ENCODE data around the gene FAM25A.
"Not testable (repeated sequence)": the region's sequence is repeated elsewhere in the genome, so short reads cannot be mapped to it uniquely, and the experiment has no call there.

FAM25A gene

DNA sequence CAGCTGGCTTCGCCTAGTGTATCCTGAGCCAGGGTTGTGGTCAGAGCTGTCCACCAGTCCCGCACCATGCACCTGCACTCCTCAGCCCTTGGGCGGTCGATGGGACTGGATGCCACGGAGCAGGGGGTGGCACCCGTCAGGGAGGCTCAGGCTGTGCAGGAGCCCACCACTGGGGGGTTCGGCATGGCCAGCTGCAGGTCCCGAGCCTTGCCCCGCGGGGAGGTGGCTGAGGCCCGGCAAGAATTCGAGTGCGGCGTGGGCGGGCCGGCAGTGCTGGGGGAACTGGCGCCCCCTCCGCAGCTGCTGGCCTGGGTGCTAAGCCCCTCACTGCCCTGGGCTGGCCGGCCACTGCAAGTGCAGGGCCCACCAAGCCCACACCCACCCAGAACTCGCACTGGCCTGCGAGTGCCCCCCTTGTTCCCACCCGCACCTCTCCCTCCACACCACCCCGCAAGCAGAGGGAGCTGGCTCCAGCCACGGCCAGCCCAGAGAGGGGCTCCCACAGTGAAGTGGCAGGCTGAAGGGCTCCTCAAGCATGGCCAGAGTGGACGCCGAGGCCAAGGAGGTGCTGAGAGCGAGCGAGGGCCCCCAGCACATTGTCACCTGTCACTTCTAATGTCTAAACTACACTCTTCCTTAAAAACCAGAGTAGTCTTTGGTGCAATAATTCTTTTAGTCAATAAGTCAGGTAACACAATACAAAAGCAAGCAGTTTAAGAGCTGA lies 11.0 kb downstream of the FAM25A start:
- Mint-ChIP-seq H3K4me1 (no peaks in the 10 kb centered on the region), H3K36me3 (no peaks in the 10 kb centered on the region), H3K27me3 (no peaks in the 10 kb centered on the region), H3K4me3 (no peak overlapping the region), H3K27ac (no peak overlapping the region), H3K9me3 (no peaks in the 10 kb centered on the region)
- ATAC-seq, result no peak

DNA sequence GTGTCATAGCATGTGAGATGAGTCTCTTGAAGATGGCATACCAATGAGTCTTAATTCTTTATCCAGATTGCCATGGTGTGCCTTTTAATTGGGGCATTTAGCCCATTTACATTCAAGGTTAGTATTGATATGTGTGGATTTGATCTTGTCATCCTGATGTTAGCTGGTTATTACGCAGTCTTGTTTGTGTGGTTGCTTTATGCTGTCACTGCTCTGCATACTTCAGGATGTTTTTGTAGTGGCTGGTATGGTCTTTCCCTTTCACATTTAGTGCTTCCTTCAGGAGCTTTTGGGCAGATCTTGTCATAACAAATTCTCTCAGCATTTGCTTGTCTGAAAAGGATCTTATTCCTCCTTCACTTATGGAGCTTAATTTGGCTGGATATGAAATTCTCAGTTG lies 16.5 kb downstream of the FAM25A start:
- Mint-ChIP-seq H3K27me3 (no peaks in the 10 kb centered on the region), H3K4me1 (no peaks in the 10 kb centered on the region), H3K36me3 (no peaks in the 10 kb centered on the region), H3K27ac (no peak overlapping the region), H3K9me3 (no peaks in the 10 kb centered on the region), H3K4me3 (no peak overlapping the region)
- ATAC-seq, result no peak

DNA sequence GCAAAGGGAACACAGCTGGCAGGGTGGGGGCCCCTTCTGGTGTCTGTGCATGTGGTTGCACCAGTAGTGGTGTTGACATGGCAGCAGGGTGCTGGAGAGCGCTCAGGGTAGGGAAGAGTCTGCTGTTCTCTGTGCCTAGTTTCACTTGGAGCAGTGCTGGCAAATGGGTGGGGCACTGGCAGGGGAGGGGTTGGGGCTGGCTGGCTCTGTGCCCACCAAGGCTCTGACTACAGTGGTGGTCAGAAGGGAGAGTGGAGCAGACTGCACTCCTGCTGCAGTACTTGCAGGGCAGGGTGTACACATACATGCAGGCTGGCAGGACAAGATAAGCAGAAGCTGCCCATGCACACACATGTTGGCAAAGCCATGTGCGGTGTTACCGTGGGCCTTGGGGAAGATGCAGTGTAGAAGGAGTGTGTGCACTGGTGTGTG lies 18.2 kb downstream of the FAM25A start:
- no peaks in the 10 kb centered on the region for H3K4me1 Mint-ChIP-seq
- no peaks in the 10 kb centered on the region for H3K27me3 Mint-ChIP-seq
- H3K36me3 Mint-ChIP-seq, result peaks cover 10% of the 10 kb centered on the region
- no peak overlapping the region for H3K27ac Mint-ChIP-seq
- peak; percentile 24 for ATAC-seq
- no peak overlapping the region for H3K4me3 Mint-ChIP-seq
- H3K9me3 Mint-ChIP-seq, result no peaks in the 10 kb centered on the region

DNA sequence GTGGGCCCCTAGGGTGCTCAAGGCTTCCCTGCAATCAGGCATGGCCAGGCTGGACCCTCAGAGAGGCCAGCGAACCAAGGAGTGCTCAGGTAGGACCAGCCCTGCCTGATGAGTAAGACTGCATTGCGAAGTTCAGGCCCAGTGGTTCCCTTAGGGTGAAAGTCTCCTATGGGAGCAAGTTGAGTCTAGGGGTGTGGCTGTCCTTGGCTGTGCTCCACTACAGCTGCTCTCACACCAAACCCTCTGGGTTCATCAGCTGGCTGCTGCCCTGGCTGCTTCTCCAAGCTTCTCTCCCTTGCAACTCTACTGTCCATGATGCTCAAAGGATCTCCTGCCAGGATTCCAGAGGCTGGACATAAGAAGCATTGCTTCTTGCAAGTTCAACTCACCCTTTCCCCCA lies 18.7 kb downstream of the FAM25A start:
- H3K27me3 Mint-ChIP-seq, result no peaks in the 10 kb centered on the region
- H3K4me3 Mint-ChIP-seq, result no peak overlapping the region
- H3K27ac Mint-ChIP-seq, result no peak overlapping the region
- no peaks in the 10 kb centered on the region for H3K9me3 Mint-ChIP-seq
- peaks cover 12% of the 10 kb centered on the region for H3K36me3 Mint-ChIP-seq
- ATAC-seq, result peak; percentile 31
- H3K4me1 Mint-ChIP-seq, result no peaks in the 10 kb centered on the region

DNA sequence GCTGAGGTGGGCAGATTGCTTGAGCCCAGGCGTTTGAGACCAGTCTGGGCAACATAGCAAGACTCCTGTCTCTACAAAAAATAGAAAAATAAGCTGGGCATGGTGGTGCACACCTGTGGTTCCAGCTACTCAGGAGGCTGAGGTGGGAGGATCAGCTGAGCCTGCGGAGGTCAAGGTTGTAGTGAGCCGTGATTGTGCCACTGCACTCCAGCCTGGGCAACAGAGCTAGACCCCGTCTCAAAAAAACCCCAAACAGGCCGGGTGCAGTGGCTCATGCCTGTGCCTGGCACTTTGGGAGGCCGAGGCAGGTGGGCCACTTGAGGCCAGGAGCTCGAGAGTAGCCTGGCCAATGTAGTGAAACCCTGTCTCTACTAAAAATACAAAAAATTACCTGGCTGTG lies 23.5 kb downstream of the FAM25A start:
- peaks cover 39% of the 10 kb centered on the region for H3K36me3 Mint-ChIP-seq
- H3K27ac Mint-ChIP-seq, H3K27me3 Mint-ChIP-seq, H3K9me3 Mint-ChIP-seq, H3K4me1 Mint-ChIP-seq, ATAC-seq, H3K4me3 Mint-ChIP-seq: not testable (repeated sequence)

DNA sequence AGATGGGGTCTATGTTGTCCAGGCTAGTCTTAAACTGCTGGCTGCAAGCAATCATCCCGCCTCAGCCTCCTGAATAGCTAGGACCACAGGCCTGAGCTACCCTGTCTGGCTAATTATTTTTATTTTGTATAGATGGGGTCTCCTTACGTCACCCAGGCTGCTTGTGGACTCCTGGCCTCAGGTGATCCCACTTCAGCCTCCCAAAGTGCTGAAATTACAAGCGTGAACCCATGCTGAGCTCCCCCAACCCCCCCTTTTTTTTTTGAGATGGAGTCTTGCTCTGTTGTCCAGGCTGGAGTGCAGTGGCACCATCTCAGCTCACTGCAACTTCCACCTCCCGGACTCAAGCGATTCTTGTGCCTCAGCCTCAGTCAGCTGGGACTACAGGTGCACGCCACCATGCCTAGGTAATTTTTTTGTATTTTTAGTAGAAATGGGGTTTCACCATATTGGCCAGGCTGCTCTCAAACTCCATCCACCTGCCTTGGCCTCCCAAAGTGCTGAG lies 25.4 kb downstream of the FAM25A start:
- Mint-ChIP-seq H3K4me3 (no peak overlapping the region), H3K27me3 (no peaks in the 10 kb centered on the region), H3K27ac (no peak overlapping the region), H3K9me3 (no peaks in the 10 kb centered on the region), H3K36me3 (peaks cover 51% of the 10 kb centered on the region), H3K4me1 (no peaks in the 10 kb centered on the region)
- no peak for ATAC-seq

DNA sequence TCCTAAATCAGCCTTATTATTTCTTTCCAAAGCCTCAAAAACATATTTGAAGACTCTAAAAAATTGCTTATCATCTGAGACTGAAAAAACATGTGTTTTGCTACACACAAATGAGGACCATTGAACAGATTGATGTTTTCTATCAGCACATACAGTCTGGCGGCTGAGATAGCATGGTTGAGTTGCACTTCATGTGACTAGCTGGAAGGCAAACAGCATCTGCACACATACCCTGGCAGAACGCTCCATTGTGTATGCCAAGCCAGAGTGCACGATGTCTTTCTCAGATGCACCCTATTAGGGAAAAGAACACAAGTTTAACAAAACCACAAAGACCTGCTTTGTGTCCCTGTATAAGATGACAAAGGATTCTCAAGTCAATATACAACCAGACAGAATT lies 33.0 kb downstream of the FAM25A start:
- Mint-ChIP-seq H3K27ac (no peak overlapping the region), H3K27me3 (no peaks in the 10 kb centered on the region), H3K9me3 (no peaks in the 10 kb centered on the region), H3K4me1 (no peaks in the 10 kb centered on the region), H3K4me3 (no peak overlapping the region), H3K36me3 (peaks cover 27% of the 10 kb centered on the region)
- no peak for ATAC-seq

DNA sequence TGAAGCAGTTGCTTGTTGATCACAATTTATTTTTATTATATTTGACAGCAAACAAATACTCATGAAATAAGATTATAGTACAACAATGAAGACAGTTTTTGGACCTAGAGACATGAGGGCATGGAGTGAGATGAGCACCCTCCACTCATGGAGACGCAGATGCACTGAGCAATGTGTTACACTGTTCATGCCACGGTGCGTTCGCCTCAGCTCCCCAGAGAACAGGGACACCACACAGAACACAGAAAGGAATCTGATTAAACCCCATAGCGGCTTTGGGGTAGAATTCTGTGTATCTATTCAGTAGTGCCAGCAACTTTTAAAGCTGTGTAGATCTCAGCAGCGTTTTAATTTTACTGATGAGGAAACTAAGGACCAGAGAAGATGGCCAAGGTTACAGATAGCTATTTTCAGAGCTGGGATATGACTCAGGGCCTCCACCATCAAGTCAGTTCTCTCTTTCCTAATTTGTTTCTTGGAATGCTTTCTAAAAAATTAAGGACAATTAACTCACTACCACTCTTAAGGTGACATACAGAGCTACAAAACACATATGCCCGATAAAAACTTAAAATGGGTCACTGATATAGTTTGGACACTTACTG lies 33.6 kb downstream of the FAM25A start:
- peaks cover 25% of the 10 kb centered on the region for H3K36me3 Mint-ChIP-seq
- no peak for ATAC-seq
- H3K9me3 Mint-ChIP-seq, result no peaks in the 10 kb centered on the region
- H3K27ac Mint-ChIP-seq, result no peak overlapping the region
- no peak overlapping the region for H3K4me3 Mint-ChIP-seq
- no peaks in the 10 kb centered on the region for H3K27me3 Mint-ChIP-seq
- no peaks in the 10 kb centered on the region for H3K4me1 Mint-ChIP-seq

DNA sequence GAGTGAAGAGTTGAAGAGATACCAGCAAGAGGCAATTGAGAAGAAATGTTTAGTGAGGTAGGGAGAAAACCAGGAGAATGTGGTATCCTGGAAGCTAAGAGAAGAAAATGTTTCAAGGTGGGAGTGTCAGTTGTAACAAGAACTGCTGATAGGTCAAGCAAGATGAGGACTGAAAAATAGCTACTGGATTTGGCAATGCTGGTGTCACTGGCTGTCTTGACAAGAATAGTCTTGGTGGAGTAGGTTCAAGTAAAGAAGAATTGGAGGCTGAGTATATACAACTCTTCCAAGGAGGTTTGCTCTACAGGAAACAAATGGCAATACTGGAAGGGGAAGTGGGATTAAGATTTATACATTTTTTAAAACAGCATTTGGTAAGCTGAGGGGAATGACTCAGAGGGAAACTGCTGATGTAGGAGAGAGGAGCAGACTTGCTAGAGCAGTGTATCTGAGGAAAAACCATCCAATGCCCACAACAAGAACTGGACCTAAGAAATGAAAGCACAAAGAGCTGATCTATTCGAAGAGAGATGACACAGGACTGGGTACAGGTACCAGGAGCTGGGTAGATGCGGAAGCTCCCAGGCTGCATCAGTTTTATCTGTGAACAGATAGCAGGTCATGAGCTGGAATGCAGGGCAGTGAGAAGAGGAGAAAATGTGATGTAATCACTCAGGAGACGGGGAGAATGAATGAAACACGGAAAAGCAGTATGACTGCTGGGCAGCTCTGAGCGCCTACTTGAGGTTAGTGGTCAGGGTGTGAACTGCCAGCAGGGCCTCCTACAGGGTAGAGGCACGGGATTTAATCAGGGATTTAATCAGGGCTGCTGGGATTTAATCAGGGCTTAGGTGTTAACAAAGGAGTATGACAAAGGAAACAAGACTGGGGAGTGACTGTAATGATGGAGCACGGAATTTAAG lies 34.5 kb downstream of the FAM25A start:
- Mint-ChIP-seq H3K4me3 (no peak overlapping the region), H3K27me3 (no peaks in the 10 kb centered on the region), H3K9me3 (no peaks in the 10 kb centered on the region), H3K4me1 (no peaks in the 10 kb centered on the region), H3K27ac (no peak overlapping the region), H3K36me3 (peaks cover 26% of the 10 kb centered on the region)
- peak; percentile 48 for ATAC-seq

DNA sequence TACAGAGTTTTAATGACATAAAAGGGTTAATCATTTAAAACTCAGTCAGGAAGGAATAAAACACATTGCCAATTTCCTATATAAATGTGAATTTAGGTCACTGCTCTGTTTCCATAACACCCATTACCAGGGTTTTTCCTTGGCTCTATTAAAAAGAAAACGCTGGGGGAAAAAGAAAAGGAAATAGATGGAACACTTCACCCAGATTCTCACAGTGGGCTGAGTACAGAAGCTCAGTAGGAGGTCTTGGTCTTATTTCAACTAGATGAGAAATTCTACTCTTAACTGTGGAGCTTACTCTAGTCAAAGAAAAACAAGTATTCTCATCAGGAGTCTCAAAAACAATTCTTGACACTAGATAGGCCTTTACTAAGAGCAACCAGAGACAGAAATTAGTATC lies 38.1 kb downstream of the FAM25A start:
- no peak overlapping the region for H3K27ac Mint-ChIP-seq
- peaks cover 40% of the 10 kb centered on the region for H3K36me3 Mint-ChIP-seq
- H3K9me3 Mint-ChIP-seq, result no peaks in the 10 kb centered on the region
- H3K27me3 Mint-ChIP-seq, result no peaks in the 10 kb centered on the region
- no peaks in the 10 kb centered on the region for H3K4me1 Mint-ChIP-seq
- no peak for ATAC-seq
- no peak overlapping the region for H3K4me3 Mint-ChIP-seq

DNA sequence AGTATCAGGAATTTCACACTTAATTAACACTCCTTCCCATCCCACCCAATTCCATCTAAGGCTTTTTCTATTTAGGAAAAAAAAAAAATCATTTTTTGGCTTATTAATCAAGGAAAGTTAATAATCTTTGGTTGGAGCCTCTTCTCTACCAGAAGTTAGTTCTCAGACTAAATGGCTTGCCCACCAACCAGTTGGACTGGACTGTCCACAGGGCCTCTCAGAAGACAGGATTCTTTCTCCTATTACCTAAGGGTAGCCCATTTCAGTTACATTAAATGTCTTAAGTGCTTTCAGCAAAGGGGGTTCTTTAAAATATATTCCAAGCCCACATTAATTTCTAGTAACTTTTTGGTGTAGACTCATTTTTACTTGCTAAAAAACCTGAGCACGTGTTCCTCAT lies 39.3 kb downstream of the FAM25A start:
- Mint-ChIP-seq H3K9me3 (no peaks in the 10 kb centered on the region), H3K27ac (no peak overlapping the region), H3K27me3 (no peaks in the 10 kb centered on the region), H3K4me1 (no peaks in the 10 kb centered on the region), H3K4me3 (no peak overlapping the region), H3K36me3 (peaks cover 52% of the 10 kb centered on the region)
- ATAC-seq, result no peak

DNA sequence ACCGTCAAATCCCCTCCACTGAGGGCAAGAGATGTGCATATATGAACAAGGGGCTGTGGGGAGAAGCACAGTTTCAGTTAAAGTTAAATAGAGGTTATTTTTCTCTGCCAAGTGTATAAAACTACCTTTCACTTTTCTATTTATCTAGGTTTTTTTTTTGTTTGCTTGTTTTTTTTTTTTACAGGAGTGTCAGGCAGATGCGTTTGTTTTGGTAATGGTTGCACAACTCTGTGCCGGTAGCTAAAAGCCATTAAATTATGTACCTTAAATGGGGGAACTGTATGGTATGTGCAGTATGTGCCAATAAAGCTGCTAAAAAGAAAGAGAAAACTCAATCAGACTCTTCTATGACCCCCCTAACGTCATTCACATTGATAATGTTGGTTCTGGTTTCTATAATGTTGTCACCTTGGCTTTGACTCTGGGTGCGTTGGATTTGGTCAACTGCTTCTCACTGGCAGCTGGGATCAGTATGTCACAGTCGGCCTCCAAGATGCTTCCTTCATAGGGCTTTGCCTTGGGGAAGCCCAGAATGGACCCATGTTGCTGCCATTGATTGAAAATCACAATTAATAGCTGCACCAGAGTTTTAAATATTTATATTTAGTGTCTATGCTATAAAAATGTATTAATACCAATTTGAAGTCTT lies 40.3 kb downstream of the FAM25A start:
- H3K4me3 Mint-ChIP-seq, result no peak overlapping the region
- peaks cover 52% of the 10 kb centered on the region for H3K36me3 Mint-ChIP-seq
- ATAC-seq, result no peak
- no peaks in the 10 kb centered on the region for H3K27me3 Mint-ChIP-seq
- no peaks in the 10 kb centered on the region for H3K4me1 Mint-ChIP-seq
- H3K27ac Mint-ChIP-seq, result no peak overlapping the region
- no peaks in the 10 kb centered on the region for H3K9me3 Mint-ChIP-seq

DNA sequence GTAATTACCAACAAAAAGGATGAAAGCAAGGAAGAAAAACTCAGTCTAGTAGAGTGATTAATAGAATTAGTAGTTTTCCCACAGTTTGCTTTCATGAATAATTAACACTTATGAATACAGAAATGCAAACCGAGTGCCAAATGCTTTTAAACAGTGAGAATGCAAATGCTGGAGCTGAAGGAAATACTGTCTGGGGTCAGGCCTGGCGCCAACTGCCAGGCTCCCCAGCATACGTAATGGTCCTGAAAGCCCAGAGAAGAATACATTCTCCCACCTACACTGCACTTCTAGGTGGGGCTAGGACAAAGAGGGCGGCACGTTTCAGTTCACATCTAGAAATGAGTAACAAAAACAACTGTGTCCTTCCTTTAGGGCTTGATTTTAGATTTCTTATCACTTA lies 44.6 kb downstream of the FAM25A start:
- Mint-ChIP-seq H3K4me1 (no peaks in the 10 kb centered on the region), H3K27ac (no peak overlapping the region), H3K36me3 (peaks cover 61% of the 10 kb centered on the region), H3K9me3 (no peaks in the 10 kb centered on the region), H3K4me3 (no peak overlapping the region), H3K27me3 (no peaks in the 10 kb centered on the region)
- no peak for ATAC-seq

DNA sequence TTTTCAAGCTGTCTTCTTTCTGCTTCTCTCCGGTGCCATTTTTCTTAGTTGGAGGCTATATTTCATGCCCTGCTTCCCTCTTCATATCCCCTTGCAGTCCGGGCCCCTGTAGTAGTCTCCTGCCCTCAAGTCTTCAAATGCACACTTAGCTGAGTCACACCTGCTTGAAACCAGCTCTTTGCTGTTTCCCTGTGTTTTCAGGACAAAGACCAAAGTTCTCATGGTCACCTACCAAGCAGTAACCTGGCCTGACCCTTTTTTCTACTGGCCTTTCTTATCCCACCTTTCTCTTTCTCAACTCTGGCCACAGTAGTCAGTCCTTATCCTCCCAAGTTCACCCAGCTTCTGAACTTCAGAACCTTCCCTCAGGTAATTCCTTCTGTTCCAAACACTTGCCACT lies 46.1 kb downstream of the FAM25A start:
- Mint-ChIP-seq H3K27me3 (no peaks in the 10 kb centered on the region), H3K4me3 (no peak overlapping the region), H3K4me1 (no peaks in the 10 kb centered on the region), H3K9me3 (no peaks in the 10 kb centered on the region), H3K27ac (peak overlapping the region; percentile 11), H3K36me3 (peaks cover 51% of the 10 kb centered on the region)
- ATAC-seq, result no peak

DNA sequence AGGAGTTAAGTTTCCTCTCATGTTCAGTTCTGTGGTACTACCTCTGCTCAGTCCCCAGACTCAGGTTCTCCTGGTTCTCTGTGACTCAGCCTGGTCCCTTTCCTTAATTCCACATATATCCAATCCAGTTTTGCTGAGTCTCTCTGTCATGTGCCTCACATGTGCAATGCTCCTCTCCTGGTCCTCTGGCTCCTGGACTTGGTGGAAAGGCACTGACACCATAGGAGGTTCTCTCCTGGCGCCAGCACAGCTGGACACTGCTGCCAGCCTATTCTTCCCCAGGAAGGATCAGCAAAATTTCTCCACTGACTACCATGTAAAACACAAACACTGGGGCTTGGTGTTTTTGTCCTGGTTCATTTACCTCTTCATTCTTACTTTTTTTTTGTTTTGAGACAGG lies 46.8 kb downstream of the FAM25A start:
- Mint-ChIP-seq H3K27me3 (no peaks in the 10 kb centered on the region), H3K36me3 (peaks cover 58% of the 10 kb centered on the region), H3K4me1 (no peaks in the 10 kb centered on the region), H3K27ac (peak overlapping the region; percentile 11), H3K4me3 (no peak overlapping the region), H3K9me3 (no peaks in the 10 kb centered on the region)
- ATAC-seq, result no peak

All from stimulated activated memory B cell treated with anti-CD40 and anti-IgM and Interleukin-4, amounts not matched to agents 10 μg/mL and 1 μg/mL and 100 μg/mL, for 72 hours (primary cell).